HFFc6 (cell line): ENCODE measurements around the gene IRGQ. TPM values are rescaled to one million over a fixed set of nuclear protein-coding genes. Genes with fewer than 3 reads are reported as not detected.

Experiments used
- DNase-seq: peaks from one replicate; pipeline ENCODE4 v3.0.0-alpha.2; 2018
- H3K27ac Mint-ChIP-seq: 2 replicates; pipeline ENCODE4 v1.8.0; 2020; ENCODE audit warnings: mild to moderate bottlenecking, mixed read lengths
- H3K27me3 Mint-ChIP-seq: 2 replicates; pipeline ENCODE4 v1.8.0; 2021; ENCODE audit warnings: mild to moderate bottlenecking, moderate library complexity, mixed read lengths; ENCODE audit not compliant: insufficient read depth
- H3K36me3 Mint-ChIP-seq: 2 replicates; pipeline ENCODE4 v1.8.0; 2021; ENCODE audit warnings: low read depth, mixed read lengths
- H3K4me1 Mint-ChIP-seq: 2 replicates; pipeline ENCODE4 v1.8.0; 2020; ENCODE audit warnings: low read depth, mixed read lengths
- H3K4me3 Mint-ChIP-seq: 2 replicates; pipeline ENCODE4 v1.8.0; 2020; ENCODE audit warnings: mild to moderate bottlenecking, moderate library complexity, mixed read lengths
- H3K9me3 Mint-ChIP-seq: 2 replicates; pipeline ENCODE4 v1.8.0; 2020; ENCODE audit warnings: mild to moderate bottlenecking, mixed read lengths
- CTCF ChIP-seq: fragments of 200-600 bp; sonication (generic); IDR thresholded peaks from 2 replicates; pipeline ENCODE4 v1.5.0; 2021; ENCODE audit warnings: antibody characterized with exemption, mild to moderate bottlenecking
- total RNA-seq, 6 experiments: library from RNA; stranded (reverse); fragmentation: NEBNext Ultra II Directional; extraction: Animal tissue kit (Norgen Biotek cat#: 25700); gene quantifications; 2 replicates in 1 of 6; 3 replicates in 5 of 6; pipeline ENCODE4 v1.2.3, GENCODE V29; 2021

Gene IRGQ
- total RNA-seq, 6 experiments from 2014 or later: 19.5 to 24.7 (median 21.2) TPM

- Mint-ChIP-seq H3K36me3 (peaks cover 14% of the 10 kb centered on the region), H3K27me3 (peaks cover 3% of the 10 kb centered on the region), H3K4me1 (peaks cover 21% of the 10 kb centered on the region), H3K4me3 (no peak overlapping the region), H3K9me3 (no peaks in the 10 kb centered on the region), H3K27ac (no peak overlapping the region)
- DNase-seq: no peak
- TF ChIP-seq CTCF: no peak
These were observed 21.0 kb upstream of the IRGQ start for GRCh38 chr19:43616954-43617353.

- H3K27ac Mint-ChIP-seq: no peak overlapping the region
- H3K36me3 Mint-ChIP-seq: peaks cover 19% of the 10 kb centered on the region
- TF ChIP-seq CTCF: no peak
- H3K27me3 Mint-ChIP-seq: peaks cover 3% of the 10 kb centered on the region
- peaks cover 21% of the 10 kb centered on the region for H3K4me1 Mint-ChIP-seq
- DNase-seq: no peak
- no peaks in the 10 kb centered on the region for H3K9me3 Mint-ChIP-seq
- H3K4me3 Mint-ChIP-seq: no peak overlapping the region
These were observed 20.4 kb upstream of the IRGQ start for GRCh38 chr19:43616306-43616705.

- H3K4me3 Mint-ChIP-seq: no peak overlapping the region
- H3K4me1 Mint-ChIP-seq: peaks cover 12% of the 10 kb centered on the region
- H3K36me3 Mint-ChIP-seq: peaks cover 19% of the 10 kb centered on the region
- H3K27ac Mint-ChIP-seq: no peak overlapping the region
- H3K27me3 Mint-ChIP-seq: no peaks in the 10 kb centered on the region; the same call in 1 of the 2 replicates
- no peak for DNase-seq
- no peaks in the 10 kb centered on the region for H3K9me3 Mint-ChIP-seq
- 0 out of 2 replicates have a peak, but pooled peaks have one; percentile 22 for TF ChIP-seq CTCF
These were observed 16.4 kb upstream of the IRGQ start for GRCh38 chr19:43612374-43612773.

GRCh38 chr19:43611788-43612187, 15.9 kb upstream of the IRGQ start, which contains the start of gene SRRM5:
Gene SRRM5, plus strand, starts transcription at chr19:43612088. Its CDS starts 34 bp downstream, at chr19:43612122.
- no peak for TF ChIP-seq CTCF
- Mint-ChIP-seq H3K27ac (peak within 1 kb of the TSS; percentile 38; the same call in 1 of the 2 replicates), H3K4me3 (no peak within 1 kb of the TSS), H3K9me3 (no peaks in the 10 kb centered on the region), H3K27me3 (no peaks in the 10 kb centered on the region; the same call in 1 of the 2 replicates), H3K4me1 (peaks cover 12% of the 10 kb centered on the region), H3K36me3 (peaks cover 19% of the 10 kb centered on the region)
- no peak for DNase-seq

GRCh38 chr19:43610493-43610892, 14.6 kb upstream of the IRGQ start:
- Mint-ChIP-seq H3K27ac (peak overlapping the region; percentile 38), H3K27me3 (peaks cover under 1% of the 10 kb centered on the region; the same call in 1 of the 2 replicates), H3K9me3 (no peaks in the 10 kb centered on the region), H3K36me3 (peaks cover 19% of the 10 kb centered on the region), H3K4me3 (no peak overlapping the region), H3K4me1 (peaks cover 12% of the 10 kb centered on the region)
- no peak for TF ChIP-seq CTCF
- peak; percentile 11 for DNase-seq
